GM23338 (cell line): Measurements from ENCODE around the gene TRPC4AP. TPM values are rescaled to one million over a fixed set of nuclear protein-coding genes. Genes with fewer than 3 reads are reported as not detected.

Source experiments
- ATAC-seq: fragments of 200-7000 bp; cut with Tn5 transposase; 3 replicates; pipeline ENCODE4 v1.9.1; 2020
- DNase-seq: peaks from one replicate; pipeline ENCODE4 v3.0.0-alpha.2; 2015; ENCODE audit warnings: low spot score
- H2AFZ ChIP-seq: fragments of 200-600 bp; sonication (generic); 2 replicates; pipeline ENCODE4 v1.8.0; 2016; ENCODE audit warnings: antibody characterized with exemption, mild to moderate bottlenecking, moderate library complexity
- H3F3A ChIP-seq: fragments of 200-600 bp; sonication (generic); replicated peaks from 2 replicates; pipeline ENCODE4 v1.8.0; 2017; ENCODE audit warnings: antibody characterized with exemption, mixed run types, low read depth
- H3K27ac ChIP-seq: fragments of 200-600 bp; sonication (generic); 2 replicates; pipeline ENCODE4 v1.6.1; 2016; ENCODE audit warnings: low read depth
- H3K27me3 ChIP-seq: fragments of 200-600 bp; sonication (generic); 2 replicates; pipeline ENCODE4 v1.8.0; 2016; ENCODE audit warnings: mild to moderate bottlenecking, mixed run types, moderate library complexity; ENCODE audit not compliant: insufficient read depth
- H3K36me3 ChIP-seq: fragments of 200-600 bp; sonication (generic); 2 replicates; pipeline ENCODE4 v1.8.0; 2016; ENCODE audit warnings: mild to moderate bottlenecking; ENCODE audit not compliant: insufficient read depth
- H3K4me1 ChIP-seq: fragments of 200-600 bp; sonication (generic); 2 replicates; pipeline ENCODE4 v1.8.0; 2016; ENCODE audit warnings: mild to moderate bottlenecking, moderate library complexity; ENCODE audit not compliant: insufficient read depth
- H3K4me2 ChIP-seq: fragments of 200-600 bp; sonication (generic); 2 replicates; pipeline ENCODE4 v1.7.1; 2017; ENCODE audit warnings: mixed run types
- H3K4me3 ChIP-seq: fragments of 200-600 bp; sonication (generic); 2 replicates; pipeline ENCODE4 v1.6.1; 2016; ENCODE audit warnings: mixed run types
- H3K79me2 ChIP-seq: fragments of 200-600 bp; sonication (generic); replicated peaks from 2 replicates; pipeline ENCODE4 v1.8.0; 2017; ENCODE audit warnings: mild to moderate bottlenecking; ENCODE audit not compliant: insufficient read depth
- H3K9me2 ChIP-seq: fragments of 200-600 bp; sonication (generic); 2 replicates; pipeline ENCODE4 v1.8.0; 2017; ENCODE audit not compliant: insufficient read depth
- H4K20me1 ChIP-seq: fragments of 200-600 bp; sonication (generic); replicated peaks from 2 replicates; pipeline ENCODE4 v1.8.0; 2017; ENCODE audit warnings: mild to moderate bottlenecking; ENCODE audit not compliant: insufficient read depth
- H3K27ac Mint-ChIP-seq: 2 replicates; pipeline ENCODE4 v1.8.0; 2020; ENCODE audit warnings: inconsistent platforms, mild to moderate bottlenecking, moderate library complexity, mixed read lengths
- H3K27me3 Mint-ChIP-seq: 3 replicates; pipeline ENCODE4 v1.8.0; 2022; ENCODE audit warnings: low read depth, mild to moderate bottlenecking, moderate library complexity, mixed read lengths, inconsistent platforms; ENCODE audit not compliant: insufficient read depth, poor library complexity
- H3K36me3 Mint-ChIP-seq: 3 replicates; pipeline ENCODE4 v1.8.0; 2021; ENCODE audit warnings: low read depth, mild to moderate bottlenecking, inconsistent platforms, moderate library complexity, mixed read lengths
- H3K4me1 Mint-ChIP-seq: 3 replicates; pipeline ENCODE4 v1.8.0; 2020; ENCODE audit warnings: mild to moderate bottlenecking, inconsistent platforms, mixed read lengths
- H3K4me3 Mint-ChIP-seq: 3 replicates; pipeline ENCODE4 v1.8.0; 2021; ENCODE audit warnings: moderate library complexity, mild to moderate bottlenecking, inconsistent platforms, mixed read lengths
- H3K9me3 Mint-ChIP-seq: 3 replicates; pipeline ENCODE4 v1.8.0; 2020; ENCODE audit warnings: moderate library complexity, mild to moderate bottlenecking, inconsistent platforms, mixed read lengths
- CREB1 ChIP-seq: fragments of 250-450 bp; sonication (Bioruptor Pico); IDR thresholded peaks from 2 replicates; pipeline ENCODE4 v1.5.0; 2020; ENCODE audit warnings: low read depth, mild to moderate bottlenecking, moderate library complexity
- ETS1 ChIP-seq: IDR thresholded peaks from 2 replicates; pipeline ENCODE4 v1.6.1; 2016; ENCODE audit warnings: antibody characterized with exemption
- EZH2 ChIP-seq: fragments of 200-600 bp; sonication (generic); IDR thresholded peaks from one replicate; pipeline ENCODE4 v1.8.0; 2017; ENCODE audit warnings: antibody characterized with exemption, mild to moderate bottlenecking, low read depth; ENCODE audit not compliant: unreplicated experiment
- EZH2phosphoT487 ChIP-seq: fragments of 200-600 bp; sonication (generic); IDR thresholded peaks from one replicate; pipeline ENCODE4 v1.8.1; 2018; ENCODE audit warnings: antibody characterized with exemption; ENCODE audit not compliant: unreplicated experiment
- STAT1 ChIP-seq: IDR thresholded peaks from one replicate; pipeline ENCODE4 v1.6.1; 2016; ENCODE audit warnings: antibody characterized with exemption; ENCODE audit not compliant: unreplicated experiment
- ZNF114 ChIP-seq: fragments of 250-450 bp; sonication (Bioruptor Pico); IDR thresholded peaks from 2 replicates; pipeline ENCODE4 v1.5.0; 2020; ENCODE audit warnings: mild to moderate bottlenecking, moderate library complexity
- ZNF462 ChIP-seq: fragments of 250-450 bp; sonication (Bioruptor Pico); IDR thresholded peaks from 2 replicates; pipeline ENCODE4 v1.5.0; 2020; ENCODE audit warnings: mild to moderate bottlenecking, moderate library complexity
- polyA plus RNA-seq: library from polyadenylated mRNA; unstranded; fragments of >200 nt; fragmentation: Nextera tagmentation; extraction: Ambion mirVana; gene quantifications from 2 replicates; pipeline ENCODE4 v1.2.1, GENCODE V29; 2016
- total RNA-seq: library from RNA; depleted of rRNA; stranded (reverse); fragments of >200 nt; shearing (Covaris generic); gene quantifications from 2 replicates; pipeline ENCODE4 v1.2.3, GENCODE V29; 2014

The TRPC4AP gene
- total and polyA plus RNA-seq, 2 experiments from 2014 or later = 48.8 to 89.5 TPM

DNA sequence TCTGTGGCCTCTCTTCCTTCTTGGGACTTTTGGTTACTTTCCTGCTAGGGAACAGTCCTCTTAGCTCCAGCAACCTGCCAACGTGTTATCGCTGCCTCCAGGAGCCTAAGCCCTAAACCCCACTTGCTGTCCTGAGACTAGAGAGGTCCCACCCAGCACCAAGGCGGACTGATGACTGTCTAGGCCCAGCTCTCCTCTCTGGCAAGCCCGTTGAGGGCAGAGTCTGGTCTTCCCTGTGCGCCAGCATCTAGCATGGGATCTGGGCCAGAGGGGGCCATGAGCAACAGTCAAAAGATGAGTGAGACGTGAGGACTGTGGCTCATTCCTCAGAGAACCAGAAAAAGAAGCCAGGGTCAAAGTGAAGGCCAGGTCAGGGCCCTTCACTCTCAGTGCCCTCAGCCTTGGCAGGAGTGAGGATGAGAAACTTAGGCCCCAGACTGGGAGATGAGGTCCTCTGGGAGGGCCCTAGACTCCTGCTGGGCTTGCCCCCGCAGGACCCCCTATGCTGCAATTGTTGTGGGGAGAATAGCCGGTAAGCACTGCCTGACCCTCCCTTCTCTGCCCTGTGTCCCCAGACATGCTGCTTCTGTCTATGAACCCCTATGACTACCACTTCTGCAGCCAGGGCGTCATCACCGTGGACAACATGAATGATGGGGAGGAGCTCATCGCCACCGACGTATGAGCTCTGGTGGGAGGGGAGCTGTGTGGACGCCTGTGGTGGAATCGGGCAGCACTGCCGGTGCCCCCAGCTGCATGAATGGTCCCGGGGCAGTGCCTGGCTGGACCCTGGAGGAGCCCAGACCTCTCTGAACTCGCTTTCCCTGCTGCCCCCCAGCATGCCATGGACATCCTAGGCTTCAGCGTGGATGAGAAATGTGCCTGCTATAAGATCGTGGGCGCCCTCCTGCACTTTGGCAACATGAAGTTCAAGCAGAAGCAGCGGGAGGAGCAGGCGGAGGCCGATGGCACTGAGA lies 106.0 kb downstream of the TRPC4AP start:
- 0 out of 2 replicates have a peak, but pooled peaks cover 2% of the 10 kb centered on the region for H3F3A ChIP-seq
- ATAC-seq (no peak), DNase-seq (no peak)
- H3K4me2 ChIP-seq = no peak overlapping the region
- H3K79me2 ChIP-seq = no peaks in the 10 kb centered on the region
- no peaks in the 10 kb centered on the region; the same call in 1 of the 2 replicates for H4K20me1 ChIP-seq
- Mint-ChIP-seq H3K27ac (no peak overlapping the region), H3K4me1 (peaks cover 30% of the 10 kb centered on the region), H3K36me3 (no peaks in the 10 kb centered on the region), H3K27me3 (peaks cover 24% of the 10 kb centered on the region), H3K4me3 (no peak overlapping the region), H3K9me3 (no peaks in the 10 kb centered on the region; the same call in 2 of the 3 replicates)
- TF ChIP-seq ZNF114 (CRISPR knock-in tag) = no peak
- TF ChIP-seq EZH2 = no peak
- TF ChIP-seq STAT1 = no peak
- no peak overlapping the region for H3K27ac ChIP-seq
- no peaks in the 10 kb centered on the region for H3K36me3 ChIP-seq
- no peak overlapping the region for H2AFZ ChIP-seq
- H3K27me3 ChIP-seq = peaks cover 13% of the 10 kb centered on the region; the same call in 1 of the 2 replicates
- no peaks in the 10 kb centered on the region for H3K9me2 ChIP-seq
- H3K4me1 ChIP-seq = peaks cover 28% of the 10 kb centered on the region
- no peak overlapping the region for H3K4me3 ChIP-seq

DNA sequence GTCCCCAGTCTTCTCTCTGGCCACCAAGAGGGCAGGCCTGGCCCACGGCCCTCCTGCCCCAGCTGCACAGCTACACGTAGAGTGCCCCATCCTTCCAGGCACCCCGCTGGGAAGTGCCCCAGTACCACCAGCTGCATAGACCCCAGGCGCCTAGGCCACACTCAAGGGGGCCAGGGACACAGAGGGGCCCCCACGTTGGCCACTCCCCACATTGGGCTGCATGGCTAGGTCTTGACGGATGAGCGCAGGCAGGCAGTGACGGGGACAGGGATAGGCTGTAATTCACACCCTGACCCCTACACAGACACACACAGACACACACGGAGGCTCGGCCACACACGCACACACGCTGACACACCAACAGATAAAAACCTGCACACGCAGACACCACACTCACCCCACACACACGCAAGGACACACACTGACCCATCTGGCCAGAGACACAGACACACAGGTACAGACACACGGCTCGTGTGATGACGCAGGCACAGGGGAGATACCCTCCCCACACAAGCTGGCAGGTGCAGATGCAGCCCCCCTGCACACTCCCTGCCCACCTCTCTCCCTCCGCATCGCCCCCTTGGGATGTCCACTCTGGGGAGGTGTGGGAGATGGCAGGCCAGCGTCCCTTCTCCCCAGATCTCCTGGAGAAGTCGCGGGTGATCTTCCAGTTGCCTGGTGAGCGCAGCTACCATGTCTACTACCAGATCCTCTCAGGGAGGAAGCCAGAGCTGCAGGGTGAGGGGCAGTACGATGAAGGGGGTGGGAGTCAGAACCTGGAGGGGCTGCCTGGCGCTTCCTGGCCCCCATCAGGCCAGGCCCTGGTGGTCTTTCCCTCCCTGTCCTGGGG lies 106.9 kb downstream of the TRPC4AP start:
- no peak overlapping the region for H3K4me3 Mint-ChIP-seq
- Histone ChIP-seq H3F3A (0 out of 2 replicates have a peak, but pooled peaks cover 2% of the 10 kb centered on the region), H3K4me1 (peaks cover 28% of the 10 kb centered on the region), H3K4me2 (no peak overlapping the region; the same call in 1 of the 2 replicates), H2AFZ (no peak overlapping the region), H3K36me3 (no peaks in the 10 kb centered on the region), H3K27ac (no peak overlapping the region), H4K20me1 (no peaks in the 10 kb centered on the region; the same call in 1 of the 2 replicates), H3K79me2 (no peaks in the 10 kb centered on the region), H3K4me3 (no peak overlapping the region), H3K27me3 (peaks cover 13% of the 10 kb centered on the region; the same call in 1 of the 2 replicates), H3K9me2 (no peaks in the 10 kb centered on the region)
- no peaks in the 10 kb centered on the region; the same call in 2 of the 3 replicates for H3K9me3 Mint-ChIP-seq
- peaks cover 36% of the 10 kb centered on the region for H3K4me1 Mint-ChIP-seq
- H3K27me3 Mint-ChIP-seq = peaks cover 22% of the 10 kb centered on the region
- no peak overlapping the region for H3K27ac Mint-ChIP-seq
- ATAC-seq = no peak
- DNase-seq = no peak
- H3K36me3 Mint-ChIP-seq = no peaks in the 10 kb centered on the region
- TF ChIP-seq ETS1 = no peak
- TF ChIP-seq ZNF114 (CRISPR knock-in tag) = no peak
- no peak for TF ChIP-seq EZH2phosphoT487
- no peak for TF ChIP-seq CREB1 (CRISPR knock-in tag)
- no peak for TF ChIP-seq ZNF462 (CRISPR knock-in tag)
- TF ChIP-seq EZH2 = no peak
